ENCODE measurements around the gene FBXL14.

Gene FBXL14

GRCh38 chr12:1592444-1593173, 1.8 kb downstream of the FBXL14 start:
- DNase-seq, result peak; percentile 64

- no peak for DNase-seq
These were observed 2.8 kb downstream of the FBXL14 start for GRCh38 chr12:1591543-1591942.

- peak; percentile 27 for DNase-seq
These were observed 3.3 kb downstream of the FBXL14 start for GRCh38 chr12:1591034-1591433.

GRCh38 chr12:1590221-1590979, 4.0 kb downstream of the FBXL14 start:
- no peak for DNase-seq

- no peak for DNase-seq
These were observed 5.8 kb downstream of the FBXL14 start for GRCh38 chr12:1588575-1588947.

GRCh38 chr12:1587927-1588574, 6.3 kb downstream of the FBXL14 start:
- no peak for DNase-seq

GRCh38 chr12:1584326-1584725, 10.1 kb downstream of the FBXL14 start:
- no peak for DNase-seq

GRCh38 chr12:1583421-1584078, 10.8 kb downstream of the FBXL14 start:
- DNase-seq, result peak; percentile 51

GRCh38 chr12:1582709-1583050, 11.7 kb downstream of the FBXL14 start:
- no peak for DNase-seq

- no peak for DNase-seq
These were observed 12.2 kb downstream of the FBXL14 start for GRCh38 chr12:1581973-1582708.

GRCh38 chr12:1580526-1580925, 13.9 kb downstream of the FBXL14 start:
- DNase-seq, result no peak

- DNase-seq, result no peak
These were observed 14.5 kb downstream of the FBXL14 start for GRCh38 chr12:1579651-1580435.

GRCh38 chr12:1576410-1577241, 17.8 kb downstream of the FBXL14 start:
- no peak for DNase-seq

GRCh38 chr12:1575408-1576401, 18.7 kb downstream of the FBXL14 start:
- DNase-seq, result no peak

- no peak for DNase-seq
These were observed 19.5 kb downstream of the FBXL14 start for GRCh38 chr12:1574865-1575259.

- no peak for DNase-seq
These were observed 20.2 kb downstream of the FBXL14 start for GRCh38 chr12:1573960-1574864.

- no peak for DNase-seq
These were observed 21.6 kb downstream of the FBXL14 start for GRCh38 chr12:1572731-1573130.

GRCh38 chr12:1567852-1568251, 26.5 kb downstream of the FBXL14 start:
- no peak for DNase-seq

Measured in activated naive CD4-positive, alpha-beta T cell treated with anti-CD3 and anti-CD28 coated beads, Interleukin-2, amount 50 U/mL, for 16 hours (primary cell).